Right hindlimb (tissue), 1 donor: Measurements from ENCODE around the gene DNAI7.

ENCODE experiments used
- DNase-seq: peaks from one replicate; pipeline ENCODE4 v3.0.0-alpha.2; 2018

Gene DNAI7

GRCh38 chr12:25099010-25099409 is 96.0 kb downstream of the DNAI7 start:
- no peak for DNase-seq

- no peak for DNase-seq
These were observed 105.2 kb downstream of the DNAI7 start for GRCh38 chr12:25089738-25090137.

GRCh38 chr12:25087596-25087995 is 107.4 kb downstream of the DNAI7 start:
- DNase-seq, result no peak

- no peak for DNase-seq
These were observed 110.1 kb downstream of the DNAI7 start for GRCh38 chr12:25084816-25085215.

GRCh38 chr12:25083211-25083610 is 111.7 kb downstream of the DNAI7 start:
- DNase-seq, result no peak

- no peak for DNase-seq
These were observed 112.3 kb downstream of the DNAI7 start for GRCh38 chr12:25082628-25083027.

GRCh38 chr12:25079393-25079792 is 115.6 kb downstream of the DNAI7 start:
- no peak for DNase-seq

- no peak for DNase-seq
These were observed 120.0 kb downstream of the DNAI7 start for GRCh38 chr12:25074954-25075353.

- DNase-seq, result no peak
These were observed 120.8 kb downstream of the DNAI7 start for GRCh38 chr12:25074113-25074512.

GRCh38 chr12:25072906-25073650 is 121.9 kb downstream of the DNAI7 start:
- DNase-seq, result no peak

GRCh38 chr12:25071366-25071765 is 123.6 kb downstream of the DNAI7 start:
- DNase-seq, result no peak

- no peak for DNase-seq
These were observed 125.7 kb downstream of the DNAI7 start for GRCh38 chr12:25069224-25069623.

- DNase-seq, result no peak
These were observed 129.9 kb downstream of the DNAI7 start for GRCh38 chr12:25065035-25065434.

- DNase-seq, result no peak
These were observed 130.9 kb downstream of the DNAI7 start for GRCh38 chr12:25063873-25064628.

- no peak for DNase-seq
These were observed 136.3 kb downstream of the DNAI7 start for GRCh38 chr12:25058658-25059058.
